Mucosa of stomach (tissue), 1 donor: ENCODE measurements around the gene NPC1.

Source experiments
- H3K27me3 ChIP-seq: one replicate; pipeline ENCODE4 v1.7.0; 2013; ENCODE audit warnings: mild to moderate bottlenecking, low read length; ENCODE audit not compliant: control insufficient read depth, insufficient read depth
- H3K36me3 ChIP-seq: one replicate; pipeline ENCODE4 v1.7.0; 2013; ENCODE audit warnings: low read length; ENCODE audit not compliant: control insufficient read depth, insufficient read depth
- H3K4me1 ChIP-seq: one replicate; pipeline ENCODE4 v1.7.0; 2013; ENCODE audit warnings: mild to moderate bottlenecking, low read length; ENCODE audit not compliant: control insufficient read depth, insufficient read depth
- H3K4me3 ChIP-seq: one replicate; pipeline ENCODE4 v1.7.0; 2013; ENCODE audit warnings: low read length
- H3K9ac ChIP-seq: one replicate; pipeline ENCODE4 v1.7.0; 2013; ENCODE audit warnings: mild to moderate bottlenecking, low read length, moderate library complexity
- H3K9me3 ChIP-seq: one replicate; pipeline ENCODE4 v1.7.0; 2013; ENCODE audit warnings: mild to moderate bottlenecking, low read length, moderate library complexity; ENCODE audit not compliant: control insufficient read depth
- donor health status: Pancreatic carcinoma.

Gene NPC1

GRCh38 chr18:23599809-23600208, 13.5 kb upstream of the NPC1 start:
- Histone ChIP-seq H3K9me3 (no peaks in the 10 kb centered on the region), H3K9ac (no peak overlapping the region), H3K4me3 (no peak overlapping the region), H3K36me3 (no peaks in the 10 kb centered on the region), H3K27me3 (no peaks in the 10 kb centered on the region), H3K4me1 (peaks cover 23% of the 10 kb centered on the region)

- Histone ChIP-seq H3K36me3 (no peaks in the 10 kb centered on the region), H3K27me3 (no peaks in the 10 kb centered on the region), H3K9ac (no peak overlapping the region), H3K4me1 (peaks cover 23% of the 10 kb centered on the region), H3K9me3 (no peaks in the 10 kb centered on the region), H3K4me3 (no peak overlapping the region)
Observed at GRCh38 chr18:23596183-23596582, 9.9 kb upstream of the NPC1 start.

GRCh38 chr18:23595591-23595990, 9.3 kb upstream of the NPC1 start:
- peaks cover 23% of the 10 kb centered on the region for H3K4me1 ChIP-seq
- no peak overlapping the region for H3K4me3 ChIP-seq
- no peaks in the 10 kb centered on the region for H3K9me3 ChIP-seq
- H3K27me3 ChIP-seq: no peaks in the 10 kb centered on the region
- H3K36me3 ChIP-seq: no peaks in the 10 kb centered on the region
- no peak overlapping the region for H3K9ac ChIP-seq

GRCh38 chr18:23593720-23594119, 7.4 kb upstream of the NPC1 start:
- Histone ChIP-seq H3K9me3 (no peaks in the 10 kb centered on the region), H3K27me3 (no peaks in the 10 kb centered on the region), H3K4me3 (no peak overlapping the region), H3K9ac (no peak overlapping the region), H3K36me3 (no peaks in the 10 kb centered on the region), H3K4me1 (peaks cover 23% of the 10 kb centered on the region)

- Histone ChIP-seq H3K27me3 (no peaks in the 10 kb centered on the region), H3K36me3 (no peaks in the 10 kb centered on the region), H3K9ac (no peak overlapping the region), H3K4me1 (peaks cover 23% of the 10 kb centered on the region), H3K4me3 (no peak overlapping the region), H3K9me3 (no peaks in the 10 kb centered on the region)
Observed at GRCh38 chr18:23592911-23593310, 6.6 kb upstream of the NPC1 start.

- H3K9me3 ChIP-seq: no peaks in the 10 kb centered on the region
- no peak overlapping the region for H3K9ac ChIP-seq
- H3K4me1 ChIP-seq: peaks cover 16% of the 10 kb centered on the region
Observed at GRCh38 chr18:23591011-23591410, 4.7 kb upstream of the NPC1 start.

GRCh38 chr18:23588836-23589560, 2.7 kb upstream of the NPC1 start:
- no peaks in the 10 kb centered on the region for H3K36me3 ChIP-seq
- H3K4me1 ChIP-seq: peaks cover 5% of the 10 kb centered on the region
- no peaks in the 10 kb centered on the region for H3K27me3 ChIP-seq
- H3K9ac ChIP-seq: no peak overlapping the region
- no peaks in the 10 kb centered on the region for H3K9me3 ChIP-seq
- H3K4me3 ChIP-seq: no peak overlapping the region

More at GRCh38 chr18:23591011-23591410, 4.7 kb upstream of the NPC1 start:
- H3K4me3 ChIP-seq: no peak overlapping the region
- no peaks in the 10 kb centered on the region for H3K36me3 ChIP-seq
- no peaks in the 10 kb centered on the region for H3K27me3 ChIP-seq

- H3K9me3 ChIP-seq: no peaks in the 10 kb centered on the region
- no peaks in the 10 kb centered on the region for H3K27me3 ChIP-seq
- H3K36me3 ChIP-seq: no peaks in the 10 kb centered on the region
- H3K4me3 ChIP-seq: peak overlapping the region; percentile 33
- peaks cover 9% of the 10 kb centered on the region for H3K4me1 ChIP-seq
- peak overlapping the region; percentile 98 for H3K9ac ChIP-seq
Observed at GRCh38 chr18:23587220-23587642, 925 bp upstream of the NPC1 start.

GRCh38 chr18:23585897-23586248, 433 bp downstream of the NPC1 start:
- no peaks in the 10 kb centered on the region for H3K9me3 ChIP-seq
- peaks cover 18% of the 10 kb centered on the region for H3K4me1 ChIP-seq
- H3K36me3 ChIP-seq: no peaks in the 10 kb centered on the region
- H3K9ac ChIP-seq: peak overlapping the region; percentile 98
- peak overlapping the region; percentile 49 for H3K4me3 ChIP-seq
- no peaks in the 10 kb centered on the region for H3K27me3 ChIP-seq

- H3K9me3 ChIP-seq: no peaks in the 10 kb centered on the region
- no peaks in the 10 kb centered on the region for H3K36me3 ChIP-seq
- H3K4me3 ChIP-seq: peak overlapping the region; percentile 49
- H3K9ac ChIP-seq: peak overlapping the region; percentile 98
- H3K4me1 ChIP-seq: peaks cover 24% of the 10 kb centered on the region
- H3K27me3 ChIP-seq: no peaks in the 10 kb centered on the region
Observed at GRCh38 chr18:23585007-23585871, 1.1 kb downstream of the NPC1 start.

- Histone ChIP-seq H3K9me3 (no peaks in the 10 kb centered on the region), H3K4me3 (no peak overlapping the region), H3K4me1 (peaks cover 24% of the 10 kb centered on the region), H3K27me3 (no peaks in the 10 kb centered on the region), H3K9ac (no peak overlapping the region), H3K36me3 (no peaks in the 10 kb centered on the region)
Observed at GRCh38 chr18:23584019-23584983, 2.0 kb downstream of the NPC1 start.
